OCI-LY7 (cell line): ENCODE measurements around the gene WNK2. TPM values are rescaled to one million over a fixed set of nuclear protein-coding genes. Genes with fewer than 3 reads are reported as not detected.
A peak's percentile ranks its signal among the peaks of the same experiment; 100 is the strongest.

Experiments
- BruUV-seq: library from RNA; stranded (reverse); fragments of 400-500 nt; replicated peaks from 2 replicates; lab custom pipeline; 2021; lab: Mats Ljungman, UMichigan
- CTCF ChIA-PET: fragments of 300-600 bp; sonication (Branson Sonifier 250); formaldehyde crosslinking; loops from one replicate; lab custom pipeline; 2022; ENCODE audit warnings: antibody characterized with exemption; ENCODE audit not compliant: unreplicated experiment; lab: Charles Lee
- POLR2A ChIA-PET: fragments of 300-600 bp; sonication (Branson Sonifier 250); formaldehyde crosslinking; loops from one replicate; lab custom pipeline; 2022; ENCODE audit warnings: antibody characterized with exemption; lab: Charles Lee
- DNase-seq: peaks from one replicate; pipeline ENCODE4 v3.0.0-alpha.2; 2015; ENCODE audit warnings: low spot score
- H2AFZ ChIP-seq: fragments of 200-600 bp; sonication (generic), shearing (Covaris generic); 2 replicates; pipeline ENCODE4 v1.6.1; 2014; ENCODE audit warnings: mild to moderate bottlenecking, antibody characterized with exemption, low read length, moderate library complexity
- H3K27ac ChIP-seq: fragments of 200-600 bp; sonication (generic); 2 replicates; pipeline ENCODE4 v1.5.1; 2014; ENCODE audit warnings: mixed run types, low read depth, mild to moderate bottlenecking, moderate library complexity, low read length, inconsistent platforms; ENCODE audit not compliant: poor library complexity, severe bottlenecking
- H3K36me3 ChIP-seq: fragments of 200-600 bp; sonication (generic); 2 replicates; pipeline ENCODE4 v1.6.1; 2014; ENCODE audit warnings: mild to moderate bottlenecking, antibody characterized with exemption, low read length, moderate library complexity, mixed read lengths; ENCODE audit not compliant: insufficient read depth
- H3K4me1 ChIP-seq: fragments of 200-600 bp; sonication (generic); 2 replicates; pipeline ENCODE4 v1.5.1; 2014; ENCODE audit warnings: mild to moderate bottlenecking, low read length; ENCODE audit not compliant: insufficient read depth, poor library complexity, severe bottlenecking
- H3K4me2 ChIP-seq: fragments of 200-600 bp; sonication (generic); 2 replicates; pipeline ENCODE4 v1.6.1; 2014; ENCODE audit warnings: mild to moderate bottlenecking, low read length
- H3K4me3 ChIP-seq: fragments of 200-600 bp; sonication (generic); 2 replicates; pipeline ENCODE4 v1.5.1; 2014; ENCODE audit warnings: mild to moderate bottlenecking, low read depth, low read length; ENCODE audit not compliant: poor library complexity, severe bottlenecking
- H3K79me2 ChIP-seq: fragments of 200-600 bp; sonication (generic); 2 replicates; pipeline ENCODE4 v1.6.1; 2016; ENCODE audit warnings: low read depth, mild to moderate bottlenecking, low read length, moderate library complexity, mixed read lengths; ENCODE audit not compliant: insufficient read depth
- H3K9me2 ChIP-seq: fragments of 200-600 bp; sonication (generic); 2 replicates; pipeline ENCODE4 v1.6.1; 2016; ENCODE audit warnings: mild to moderate bottlenecking, low read length, mixed read lengths; ENCODE audit not compliant: insufficient read depth
- H3K9me3 ChIP-seq: fragments of 200-600 bp; sonication (generic); 2 replicates; pipeline ENCODE4 v1.6.1; 2014; ENCODE audit warnings: mild to moderate bottlenecking, mixed run types, low read length, mixed read lengths
- H4K20me1 ChIP-seq: fragments of 200-600 bp; sonication (generic); 2 replicates; pipeline ENCODE4 v1.6.1; 2014; ENCODE audit warnings: mild to moderate bottlenecking, antibody characterized with exemption, low read length, moderate library complexity, mixed read lengths; ENCODE audit not compliant: insufficient read depth
- EZH2phosphoT487 ChIP-seq: fragments of 200-600 bp; sonication (generic); IDR thresholded peaks from 2 replicates; pipeline ENCODE4 v1.6.1; 2018; ENCODE audit warnings: low read depth, borderline replicate concordance, mild to moderate bottlenecking, mixed run types, antibody characterized with exemption, low read length, moderate library complexity, mixed read lengths
- intact Hi-C: fragments of 100-400 bp; cut with micrococcal nuclease; formaldehyde crosslinking; loops from one replicate; pipeline ENCODE4 v1.10.0; 2022; ENCODE audit not compliant: unreplicated experiment
- total RNA-seq, 2 experiments: library from RNA; depleted of rRNA in 1 of 2; stranded (reverse); fragments of >200 nt in 1 of 2; shearing (Covaris generic) in 1 of 2; gene quantifications; 2 replicates each; pipeline ENCODE4 v1.2.3, GENCODE V29; 2014 to 2022
- TF ChIP-seq, protein P1 (sequence below): fragments of 200-600 bp; sonication (generic); conservative IDR thresholded peaks from 2 replicates; pipeline ENCODE4 v1.5.1; 2014; ENCODE audit warnings: mild to moderate bottlenecking, antibody characterized with exemption, low read length, moderate library complexity, mixed read lengths

The WNK2 gene
- total RNA-seq, 2 experiments from 2014 or later: 142 to 194 TPM

- H3K4me3 ChIP-seq: no peak overlapping the region
- H3K79me2 ChIP-seq: no peaks in the 10 kb centered on the region
- CTCF ChIA-PET: interaction anchor here (1.0 kb wide), 1 partner anchor 65 kb away, joined by 3 read pairs; no protein-coding TSS in a partner anchor
- intact Hi-C loops: no loop called here
- no peaks in the 10 kb centered on the region for H3K9me2 ChIP-seq
- H3K9me3 ChIP-seq: no peaks in the 10 kb centered on the region
- peak; percentile 44 for DNase-seq
- no peaks in the 10 kb centered on the region for H4K20me1 ChIP-seq
- H3K27ac ChIP-seq: no peak overlapping the region
- no peak for TF ChIP-seq EZH2phosphoT487
- TF ChIP-seq, protein P1, sequence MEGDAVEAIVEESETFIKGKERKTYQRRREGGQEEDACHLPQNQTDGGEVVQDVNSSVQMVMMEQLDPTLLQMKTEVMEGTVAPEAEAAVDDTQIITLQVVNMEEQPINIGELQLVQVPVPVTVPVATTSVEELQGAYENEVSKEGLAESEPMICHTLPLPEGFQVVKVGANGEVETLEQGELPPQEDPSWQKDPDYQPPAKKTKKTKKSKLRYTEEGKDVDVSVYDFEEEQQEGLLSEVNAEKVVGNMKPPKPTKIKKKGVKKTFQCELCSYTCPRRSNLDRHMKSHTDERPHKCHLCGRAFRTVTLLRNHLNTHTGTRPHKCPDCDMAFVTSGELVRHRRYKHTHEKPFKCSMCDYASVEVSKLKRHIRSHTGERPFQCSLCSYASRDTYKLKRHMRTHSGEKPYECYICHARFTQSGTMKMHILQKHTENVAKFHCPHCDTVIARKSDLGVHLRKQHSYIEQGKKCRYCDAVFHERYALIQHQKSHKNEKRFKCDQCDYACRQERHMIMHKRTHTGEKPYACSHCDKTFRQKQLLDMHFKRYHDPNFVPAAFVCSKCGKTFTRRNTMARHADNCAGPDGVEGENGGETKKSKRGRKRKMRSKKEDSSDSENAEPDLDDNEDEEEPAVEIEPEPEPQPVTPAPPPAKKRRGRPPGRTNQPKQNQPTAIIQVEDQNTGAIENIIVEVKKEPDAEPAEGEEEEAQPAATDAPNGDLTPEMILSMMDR: no peak
- POLR2A ChIA-PET: no interaction called here
- H3K4me1 ChIP-seq: peaks cover 9% of the 10 kb centered on the region
- H2AFZ ChIP-seq: no peak overlapping the region
- no TSS peak for BruUV-seq
- no peaks in the 10 kb centered on the region for H3K36me3 ChIP-seq
- H3K4me2 ChIP-seq: no peak overlapping the region
These were observed 21.3 kb downstream of the WNK2 start for GRCh38 chr9:93205045-93205768.

DNA sequence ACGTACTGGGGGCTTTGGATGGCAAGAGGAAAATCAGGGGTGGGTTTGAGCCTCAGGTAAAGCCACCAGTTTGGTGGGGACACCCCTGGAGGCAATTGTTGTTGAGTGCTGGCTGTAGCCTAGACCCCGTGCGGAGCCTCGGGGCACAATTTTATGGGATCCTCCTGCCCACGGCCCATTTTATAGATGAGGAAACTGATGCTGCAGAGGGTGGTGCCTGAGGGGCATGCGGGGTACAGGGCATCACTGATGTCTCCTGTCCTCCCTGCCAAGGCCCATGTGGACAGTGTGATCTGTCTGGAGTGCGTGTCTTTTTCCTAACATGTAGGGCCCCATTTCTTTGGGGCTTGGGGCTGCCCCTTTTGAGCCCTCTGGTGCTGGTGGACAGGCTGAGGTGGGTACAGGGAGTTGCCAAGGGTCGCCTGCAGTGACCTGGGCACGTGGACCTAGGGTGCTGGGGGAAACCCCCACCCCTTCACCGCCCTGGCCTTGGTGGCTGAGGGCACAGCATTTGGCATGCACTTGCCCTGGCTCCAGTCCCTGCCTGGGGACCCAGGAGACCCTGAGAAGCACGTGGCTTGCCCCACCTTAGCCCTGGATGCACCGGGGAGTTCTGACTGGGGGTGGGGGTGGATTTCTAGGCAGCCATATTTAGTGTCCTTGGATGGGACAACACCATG lies 22.1 kb downstream of the WNK2 start:
- H3K4me1 ChIP-seq: peaks cover 9% of the 10 kb centered on the region
- no peaks in the 10 kb centered on the region for H3K36me3 ChIP-seq
- no peaks in the 10 kb centered on the region for H3K9me2 ChIP-seq
- no TSS peak for BruUV-seq
- H3K4me3 ChIP-seq: no peak overlapping the region
- no peak overlapping the region for H3K4me2 ChIP-seq
- intact Hi-C loops: no loop called here
- POLR2A ChIA-PET: no interaction called here
- no peak for TF ChIP-seq EZH2phosphoT487
- no peaks in the 10 kb centered on the region for H3K9me3 ChIP-seq
- no peak overlapping the region for H3K27ac ChIP-seq
- H4K20me1 ChIP-seq: no peaks in the 10 kb centered on the region
- no peak overlapping the region for H2AFZ ChIP-seq
- CTCF ChIA-PET: no interaction called here
- no peak for DNase-seq
- no peaks in the 10 kb centered on the region for H3K79me2 ChIP-seq

- Histone ChIP-seq H3K36me3 (no peaks in the 10 kb centered on the region), H3K27ac (no peak overlapping the region), H2AFZ (no peak overlapping the region), H3K9me2 (no peaks in the 10 kb centered on the region), H3K9me3 (no peaks in the 10 kb centered on the region), H4K20me1 (no peaks in the 10 kb centered on the region), H3K4me3 (no peak overlapping the region), H3K4me1 (peaks cover 9% of the 10 kb centered on the region), H3K4me2 (no peak overlapping the region), H3K79me2 (no peaks in the 10 kb centered on the region)
- BruUV-seq: no TSS peak
- ChIA-PET POLR2A (no interaction called here), CTCF (no interaction called here)
- intact Hi-C loops: no loop called here
- no peak for DNase-seq
- TF ChIP-seq, protein P1: no peak
- no peak for TF ChIP-seq EZH2phosphoT487
These were observed 22.7 kb downstream of the WNK2 start for GRCh38 chr9:93206576-93207155.
